Gastroesophageal sphincter (tissue), 4 donors: ENCODE data around the gene ID3. TPM values are rescaled to one million over a fixed set of nuclear protein-coding genes. Genes with fewer than 3 reads are reported as not detected.
"Not testable (repeated sequence)": the region's sequence is repeated elsewhere in the genome, so short reads cannot be mapped to it uniquely, and the experiment has no call there.

Experiments used
- ATAC-seq: fragments of 150-250 bp; one replicate; pipeline ENCODE4 v1.9.1; 2016; ENCODE audit warnings: mild to moderate bottlenecking, moderate library complexity
- H3K27ac ChIP-seq, 4 donors: fragments of 200-600 bp; sonication (generic) in 3 of 4; 1 replicate in 3 of 4; 2 replicates in 1 of 4; pipeline ENCODE4 v1.5.1; 2016 to 2019
- H3K27me3 ChIP-seq: fragments of 200-600 bp; sonication (generic); one replicate; pipeline ENCODE4 v1.5.1; 2019
- H3K36me3 ChIP-seq, 2 donors: fragments of 200-600 bp; sonication (generic); one replicate each; pipeline ENCODE4 v1.5.1; 2019; ENCODE audit warnings: control low read depth in 1 of 2
- H3K4me1 ChIP-seq, 3 donors: fragments of 200-600 bp; sonication (generic); 1 replicate in 2 of 3; 2 replicates in 1 of 3; pipeline ENCODE4 v1.5.1; 2016 to 2019; ENCODE audit warnings: control low read depth in 2 of 3
- H3K4me3 ChIP-seq, 2 donors: fragments of 200-600 bp; sonication (generic); one replicate each; pipeline ENCODE4 v1.5.1; 2019; ENCODE audit warnings: mild to moderate bottlenecking in 1 of 2, moderate library complexity in 1 of 2
- H3K9me3 ChIP-seq, 3 donors: fragments of 200-600 bp; sonication (generic); one replicate each; pipeline ENCODE4 v1.5.1; 2017 to 2019; ENCODE audit warnings: control low read depth in 2 of 3
- EP300 ChIP-seq: sonication (generic); formaldehyde crosslinking; IDR thresholded peaks from one replicate; pipeline ENCODE4 v1.6.1; 2017; ENCODE audit warnings: antibody characterized with exemption, mild to moderate bottlenecking
- POLR2A ChIP-seq, 2 donors: fragments of 450-650 bp; IDR thresholded peaks; one replicate each; pipeline ENCODE4 v1.6.1; 2017; ENCODE audit warnings: antibody characterized with exemption in 2 of 2, mild to moderate bottlenecking in 2 of 2, moderate library complexity in 1 of 2
- POLR2AphosphoS5 ChIP-seq: sonication (generic); formaldehyde crosslinking; IDR thresholded peaks from one replicate; pipeline ENCODE4 v1.6.1; 2017; ENCODE audit warnings: antibody characterized with exemption
- WGBS, 2 donors: methylation state at CpG; one replicate each; pipeline ENCODE4 v1.1.5; 2018; ENCODE audit warnings: low coverage in 1 of 2; 5-methylcytosine and 5-hydroxymethylcytosine counted together
- total RNA-seq, 4 donors: library from RNA; depleted of rRNA; stranded (reverse); fragments of >200 nt; gene quantifications; one replicate each; pipeline ENCODE4 v1.1.0, GENCODE V29; 2016
- TF ChIP-seq, protein P1 (sequence below), 4 experiments: fragments of 200-600 bp in 2 of 4; fragments of 450-650 bp in 2 of 4; sonication (generic) in 1 of 4; IDR thresholded peaks; one replicate each; pipeline ENCODE4 v1.5.1; 2017 to 2019; ENCODE audit warnings: antibody characterized with exemption in 4 of 4, mild to moderate bottlenecking in 2 of 4, moderate library complexity in 2 of 4

Gene ID3
- total RNA-seq, 4 donors from 2014 or later = 144 to 270 (median 221) TPM

DNA sequence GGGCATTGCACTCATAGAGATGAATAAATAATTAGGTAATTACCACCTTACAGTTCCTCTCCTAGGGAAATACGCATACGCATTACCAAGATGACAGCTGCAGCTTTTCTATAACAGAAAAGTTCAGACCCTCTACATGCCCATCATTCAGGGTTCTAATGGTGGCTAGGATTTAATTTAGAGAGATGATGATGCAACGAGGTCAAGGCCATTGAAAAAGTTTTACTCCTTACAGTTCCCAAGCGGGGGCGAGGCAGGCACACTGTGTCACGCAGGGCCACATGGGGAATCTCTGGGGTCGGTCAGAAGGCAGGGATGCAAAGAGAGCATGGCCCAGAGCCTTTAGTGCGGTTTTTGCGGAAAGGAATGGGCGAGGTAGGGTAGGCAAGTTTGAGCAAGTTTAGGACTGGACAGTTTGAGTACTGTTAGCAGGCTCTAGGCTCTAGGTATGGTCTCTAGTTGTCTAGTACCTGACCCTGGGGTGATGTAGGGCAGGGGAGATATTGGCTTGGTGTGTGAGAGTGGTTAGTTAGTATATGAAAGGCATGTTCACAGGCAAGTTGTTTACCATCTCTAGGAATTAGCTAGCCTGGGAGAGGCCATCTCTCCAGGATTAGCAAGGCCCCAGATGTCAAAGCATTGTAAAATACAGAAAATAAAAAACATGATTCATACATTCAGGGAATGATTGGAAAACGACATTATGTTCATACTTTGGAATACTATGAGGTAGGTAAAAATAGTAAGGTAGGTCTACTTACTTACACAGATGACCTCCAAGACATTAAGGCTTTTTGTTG, 29.6 kb upstream of the ID3 start:
- Histone ChIP-seq H3K4me3 (no peak overlapping the region), H3K27ac (no peak overlapping the region), H3K27me3 (no peaks in the 10 kb centered on the region), H3K9me3 (no peaks in the 10 kb centered on the region), H3K36me3 (no peaks in the 10 kb centered on the region), H3K4me1 (peaks cover 0 to 12% (median 0%) of the 10 kb centered on the region in 3 donors)
- WGBS, 2 donors = 70 to 74% methylated on average over 5 to 7 of the region's 11 CpGs
- TF ChIP-seq POLR2A (IDR thresholded peaks at IDR 0.05) (no peak), EP300 (no peak), POLR2AphosphoS5 (no peak)
- TF ChIP-seq, protein P1, sequence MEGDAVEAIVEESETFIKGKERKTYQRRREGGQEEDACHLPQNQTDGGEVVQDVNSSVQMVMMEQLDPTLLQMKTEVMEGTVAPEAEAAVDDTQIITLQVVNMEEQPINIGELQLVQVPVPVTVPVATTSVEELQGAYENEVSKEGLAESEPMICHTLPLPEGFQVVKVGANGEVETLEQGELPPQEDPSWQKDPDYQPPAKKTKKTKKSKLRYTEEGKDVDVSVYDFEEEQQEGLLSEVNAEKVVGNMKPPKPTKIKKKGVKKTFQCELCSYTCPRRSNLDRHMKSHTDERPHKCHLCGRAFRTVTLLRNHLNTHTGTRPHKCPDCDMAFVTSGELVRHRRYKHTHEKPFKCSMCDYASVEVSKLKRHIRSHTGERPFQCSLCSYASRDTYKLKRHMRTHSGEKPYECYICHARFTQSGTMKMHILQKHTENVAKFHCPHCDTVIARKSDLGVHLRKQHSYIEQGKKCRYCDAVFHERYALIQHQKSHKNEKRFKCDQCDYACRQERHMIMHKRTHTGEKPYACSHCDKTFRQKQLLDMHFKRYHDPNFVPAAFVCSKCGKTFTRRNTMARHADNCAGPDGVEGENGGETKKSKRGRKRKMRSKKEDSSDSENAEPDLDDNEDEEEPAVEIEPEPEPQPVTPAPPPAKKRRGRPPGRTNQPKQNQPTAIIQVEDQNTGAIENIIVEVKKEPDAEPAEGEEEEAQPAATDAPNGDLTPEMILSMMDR (IDR thresholded peaks at IDR 0.05) = no peak
- no peak for ATAC-seq

DNA sequence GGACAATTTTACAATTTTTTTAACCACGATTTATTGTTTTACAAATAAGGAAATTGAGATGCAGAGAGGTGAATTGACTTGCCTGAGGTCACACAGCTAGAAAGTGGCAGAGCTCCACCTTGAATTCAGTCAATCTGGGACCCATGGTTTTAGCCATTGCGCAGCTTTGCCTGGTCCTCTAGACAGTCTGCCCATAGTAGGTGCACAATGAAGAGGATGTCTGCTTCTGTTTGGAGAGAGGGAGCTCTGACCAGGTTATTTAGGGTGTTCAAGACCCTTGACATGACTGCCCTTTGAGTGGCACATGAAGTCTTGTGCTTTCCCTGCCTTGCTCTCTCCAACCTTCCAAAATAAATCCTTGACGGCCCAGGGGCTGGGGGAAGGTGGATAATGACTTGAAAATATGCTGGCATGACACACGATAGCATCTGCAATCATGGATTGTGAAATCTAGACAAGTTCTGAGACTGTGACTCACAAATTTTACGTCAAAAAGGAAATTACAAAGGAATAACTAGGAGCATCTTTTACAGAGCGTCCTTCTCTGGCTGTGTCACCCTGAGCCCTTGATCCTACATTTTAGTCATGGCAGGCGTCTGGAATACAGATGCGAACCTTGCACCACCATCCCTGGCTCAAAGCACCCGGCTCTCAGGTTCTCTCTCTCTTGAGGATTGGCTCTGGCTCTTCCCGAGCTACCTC, 26.2 kb upstream of the ID3 start:
- TF ChIP-seq EP300 (no peak), POLR2AphosphoS5 (peak; percentile 30), POLR2A (IDR thresholded peaks at IDR 0.05) (no peak)
- TF ChIP-seq, protein P1 (IDR thresholded peaks at IDR 0.05) = no peak
- no peak overlapping the region for H3K4me3 ChIP-seq
- no peak overlapping the region for H3K27ac ChIP-seq
- no peaks in the 10 kb centered on the region for H3K9me3 ChIP-seq
- H3K36me3 ChIP-seq = no peaks in the 10 kb centered on the region
- WGBS, 2 donors = 69 to 81% methylated on average over 6 to 8 of the region's 10 CpGs
- H3K4me1 ChIP-seq = peaks cover 0 to 5% (median 0%) of the 10 kb centered on the region in 3 donors
- H3K27me3 ChIP-seq = no peaks in the 10 kb centered on the region
- peak; percentile 88 for ATAC-seq

GRCh38 chr1:23583727-23584126, 24.4 kb upstream of the ID3 start:
- not testable (repeated sequence) for H3K27ac ChIP-seq, H3K4me3 ChIP-seq, H3K36me3 ChIP-seq, H3K4me1 ChIP-seq, H3K9me3 ChIP-seq, ATAC-seq, H3K27me3 ChIP-seq

GRCh38 chr1:23582820-23583219, 23.5 kb upstream of the ID3 start:
- no peak for ATAC-seq
- WGBS, 2 donors = 83 to 86% methylated on average over 1 to 4 of the region's 4 CpGs
- Histone ChIP-seq H3K4me3 (no peak overlapping the region), H3K36me3 (no peaks in the 10 kb centered on the region), H3K27me3 (no peaks in the 10 kb centered on the region), H3K9me3 (no peaks in the 10 kb centered on the region), H3K4me1 (peaks cover 0 to 16% (median 9%) of the 10 kb centered on the region in 3 donors), H3K27ac (no peak overlapping the region)
- TF ChIP-seq EP300 (no peak), POLR2AphosphoS5 (no peak), POLR2A (IDR thresholded peaks at IDR 0.05) (no peak)
- TF ChIP-seq, protein P1 (IDR thresholded peaks at IDR 0.05) = no peak

GRCh38 chr1:23581219-23581618, 21.9 kb upstream of the ID3 start:
- Histone ChIP-seq H3K4me1 (peaks cover 8 to 32% (median 20%) of the 10 kb centered on the region in 3 donors), H3K9me3 (no peaks in the 10 kb centered on the region), H3K36me3 (no peaks in the 10 kb centered on the region), H3K4me3 (no peak overlapping the region), H3K27ac (peak overlapping the region in 3 of 4 donors; percentile 2 to 49 (median 14)), H3K27me3 (no peaks in the 10 kb centered on the region)
- TF ChIP-seq POLR2A (IDR thresholded peaks at IDR 0.05) (no peak), EP300 (no peak), POLR2AphosphoS5 (no peak)
- TF ChIP-seq, protein P1 (IDR thresholded peaks at IDR 0.05) = no peak
- 50% methylated on average over 2 of the region's 8 CpGs; no CpG with 5 or more reads in 1 of the 2 donors for WGBS, 2 donors
- peak; percentile 6 for ATAC-seq
